Thymus (tissue), 11 donors: ENCODE results near the gene MRPL48. TPM values are rescaled to one million over a fixed set of nuclear protein-coding genes. Genes with fewer than 3 reads are reported as not detected.

Experiments used
- DNase-seq, 9 donors: peaks; one replicate each; pipeline ENCODE4 v3.0.0-alpha.2; 2013; ENCODE audit warnings: low spot score in 9 of 9, low read depth in 6 of 9, missing footprints in 1 of 9
- H3K27ac ChIP-seq, 2 donors: one replicate each; pipeline ENCODE4 v1.5.1; 2013; ENCODE audit warnings: control low read depth in 1 of 2, low read depth in 1 of 2, low read length in 1 of 2, mild to moderate bottlenecking in 1 of 2, moderate library complexity in 1 of 2
- H3K27me3 ChIP-seq, 2 donors: one replicate each; pipeline ENCODE4 v1.5.1; 2013; ENCODE audit warnings: low read length in 1 of 2; ENCODE audit not compliant: control insufficient read depth in 2 of 2, insufficient read depth in 1 of 2
- H3K36me3 ChIP-seq, 2 donors: one replicate each; pipeline ENCODE4 v1.5.1; 2013; ENCODE audit warnings: low read length in 1 of 2, mild to moderate bottlenecking in 1 of 2, moderate library complexity in 1 of 2; ENCODE audit not compliant: control insufficient read depth in 2 of 2, insufficient read depth in 2 of 2
- H3K4me1 ChIP-seq, 2 donors: one replicate each; pipeline ENCODE4 v1.5.1; 2013; ENCODE audit warnings: low read length in 2 of 2; ENCODE audit not compliant: control insufficient read depth in 2 of 2, insufficient read depth in 2 of 2
- H3K4me3 ChIP-seq, 2 donors: one replicate each; pipeline ENCODE4 v1.5.1; 2013; ENCODE audit warnings: low read length in 2 of 2, control low read depth in 1 of 2, mild to moderate bottlenecking in 1 of 2
- H3K9me3 ChIP-seq, 2 donors: one replicate each; pipeline ENCODE4 v1.5.1; 2013; ENCODE audit warnings: low read length in 1 of 2, mild to moderate bottlenecking in 1 of 2; ENCODE audit not compliant: control insufficient read depth in 2 of 2, insufficient read depth in 1 of 2
- WGBS: extraction: QIAGEN DNeasy Blood & Tissue Kit; methylation state at CpG from one replicate; pipeline ENCODE4 v1.1.7; 2013; 5-methylcytosine and 5-hydroxymethylcytosine counted together
- polyA plus RNA-seq: library from polyadenylated mRNA; stranded (reverse); fragments of 200-250 nt; gene quantifications from one replicate; pipeline ENCODE4 v1.2.3, GENCODE V29; 2013
- total RNA-seq: library from RNA; stranded (reverse); fragments of 120-200 nt; gene quantifications from one replicate; pipeline ENCODE4 v1.2.4, GENCODE V29; 2013
- donor health status: healthy.

The MRPL48 gene
- total and polyA plus RNA-seq, 2 donors: 43.7 to 66.6 TPM

DNA sequence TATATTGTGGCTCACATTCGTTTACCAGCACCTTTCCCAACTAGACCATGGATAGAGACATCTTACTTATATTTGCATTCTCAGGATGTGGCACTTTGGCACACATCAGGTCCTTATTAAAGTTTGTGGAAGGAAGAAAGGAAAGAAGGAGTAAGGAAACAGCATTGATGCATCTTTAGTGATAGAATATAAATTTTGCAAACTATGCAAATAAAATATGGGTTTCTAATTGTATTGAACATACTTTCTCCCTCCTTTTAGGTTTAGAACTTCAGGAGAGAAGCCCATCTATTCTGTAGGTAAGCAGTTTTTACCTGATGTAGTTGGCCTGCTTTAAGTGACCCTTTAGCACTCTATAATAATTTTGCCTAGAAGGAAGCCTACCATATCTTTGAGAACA lies 20.4 kb downstream of the MRPL48 start:
- Histone ChIP-seq H3K9me3 (no peaks in the 10 kb centered on the region), H3K4me1 (no peaks in the 10 kb centered on the region), H3K4me3 (no peak overlapping the region), H3K27ac (no peak overlapping the region), H3K27me3 (no peaks in the 10 kb centered on the region), H3K36me3 (peaks cover 3 to 17% of the 10 kb centered on the region in 2 donors)
- WGBS: 96% methylated on average over 1 of the region's 1 CpG
- no peak for DNase-seq

DNA sequence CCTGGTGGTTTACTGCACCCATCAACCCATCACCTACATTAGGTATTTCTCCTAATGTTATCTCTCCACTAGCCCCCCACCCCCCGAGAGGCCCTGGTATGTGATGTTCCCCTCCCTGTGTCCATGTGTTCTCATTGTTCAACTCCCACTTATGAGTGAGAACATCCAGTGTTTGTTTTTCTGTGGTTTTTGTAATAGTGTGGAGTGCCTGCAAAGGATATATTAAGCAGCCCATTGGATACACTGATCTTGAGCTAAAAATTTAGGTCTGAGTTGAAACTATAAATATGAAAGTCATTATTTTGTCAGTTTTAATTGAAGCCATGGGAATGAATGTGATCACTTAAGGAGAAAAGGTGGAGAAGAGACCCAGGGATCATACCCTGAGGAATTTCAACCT lies 23.0 kb downstream of the MRPL48 start:
- no peak overlapping the region for H3K4me3 ChIP-seq
- peaks cover 3 to 17% of the 10 kb centered on the region in 2 donors for H3K36me3 ChIP-seq
- H3K4me1 ChIP-seq: no peaks in the 10 kb centered on the region
- no peaks in the 10 kb centered on the region for H3K27me3 ChIP-seq
- 100% methylated on average over 1 of the region's 1 CpG for WGBS
- DNase-seq: no peak
- H3K27ac ChIP-seq: no peak overlapping the region
- no peaks in the 10 kb centered on the region for H3K9me3 ChIP-seq

DNA sequence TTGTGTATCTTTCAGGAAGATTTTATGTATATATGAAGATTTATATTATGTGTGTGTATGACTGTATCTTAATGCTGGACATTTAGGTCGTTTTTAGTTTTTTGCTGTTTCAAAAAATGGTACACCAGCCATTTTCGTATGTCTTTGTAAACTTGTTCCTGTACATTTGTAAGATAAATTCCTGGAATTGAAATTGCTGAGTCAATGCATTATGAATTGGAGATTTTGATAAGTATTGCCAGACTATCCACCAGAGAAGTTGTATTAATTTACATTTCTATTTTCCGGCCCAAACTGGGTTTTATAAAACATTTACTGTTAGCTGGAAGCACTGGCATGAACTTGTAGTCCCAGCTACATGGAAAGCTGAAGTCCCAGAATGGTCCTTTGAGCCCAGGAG lies 24.6 kb downstream of the MRPL48 start:
- 96% methylated on average over 3 of the region's 3 CpGs for WGBS
- no peaks in the 10 kb centered on the region for H3K27me3 ChIP-seq
- H3K4me1 ChIP-seq: no peaks in the 10 kb centered on the region
- DNase-seq: no peak
- H3K27ac ChIP-seq: no peak overlapping the region
- H3K36me3 ChIP-seq: peaks cover 3 to 8% of the 10 kb centered on the region in 2 donors
- no peak overlapping the region for H3K4me3 ChIP-seq
- no peaks in the 10 kb centered on the region for H3K9me3 ChIP-seq

DNA sequence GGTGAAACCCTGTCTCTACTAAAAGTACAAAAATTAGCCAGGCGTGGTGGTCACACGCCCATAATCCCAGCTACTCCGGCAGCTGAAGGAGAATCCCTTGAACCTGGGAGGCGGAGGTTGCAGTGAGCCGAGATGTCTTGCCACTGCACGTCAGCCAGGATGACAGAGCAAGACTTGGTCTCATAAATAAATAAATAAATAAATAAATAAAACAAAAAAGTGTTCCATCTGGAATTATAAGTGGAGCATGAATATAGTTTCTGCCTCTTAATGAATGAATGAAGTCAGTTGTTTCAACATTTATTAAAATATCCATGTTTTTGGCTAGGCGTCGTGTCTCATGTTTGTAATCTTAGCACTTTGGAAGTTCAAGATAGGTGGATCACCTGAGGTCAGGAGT lies 27.1 kb downstream of the MRPL48 start:
- Histone ChIP-seq H3K9me3 (no peaks in the 10 kb centered on the region), H3K27me3 (no peaks in the 10 kb centered on the region), H3K4me1 (no peaks in the 10 kb centered on the region), H3K27ac (no peak overlapping the region), H3K4me3 (no peak overlapping the region), H3K36me3 (no peaks in the 10 kb centered on the region)
- WGBS: 97% methylated on average over 8 of the region's 8 CpGs
- no peak for DNase-seq

DNA sequence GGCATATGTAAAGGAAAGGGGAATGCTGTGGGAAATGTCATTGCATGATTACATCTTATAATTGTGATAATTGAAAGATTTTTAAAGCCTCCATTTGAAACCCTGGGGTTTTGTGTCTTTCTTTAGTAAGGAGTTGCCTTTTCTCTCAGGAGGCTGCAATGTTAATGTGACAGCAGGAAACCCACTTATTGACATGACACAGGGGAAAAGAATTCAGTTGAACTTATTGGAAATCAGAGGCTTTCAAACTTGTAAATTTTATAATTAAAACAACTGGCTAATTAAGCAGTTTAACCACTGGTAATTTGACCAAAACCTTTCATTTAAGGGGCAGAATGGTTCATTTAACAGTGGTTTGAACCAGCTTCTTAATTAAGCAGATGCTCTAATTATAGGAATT lies 31.2 kb downstream of the MRPL48 start:
- H3K27ac ChIP-seq: no peak overlapping the region
- H3K27me3 ChIP-seq: no peaks in the 10 kb centered on the region
- no peak overlapping the region for H3K4me3 ChIP-seq
- H3K4me1 ChIP-seq: no peaks in the 10 kb centered on the region
- no peak for DNase-seq
- no peaks in the 10 kb centered on the region for H3K9me3 ChIP-seq
- peaks cover 0 to 9% of the 10 kb centered on the region in 2 donors for H3K36me3 ChIP-seq

DNA sequence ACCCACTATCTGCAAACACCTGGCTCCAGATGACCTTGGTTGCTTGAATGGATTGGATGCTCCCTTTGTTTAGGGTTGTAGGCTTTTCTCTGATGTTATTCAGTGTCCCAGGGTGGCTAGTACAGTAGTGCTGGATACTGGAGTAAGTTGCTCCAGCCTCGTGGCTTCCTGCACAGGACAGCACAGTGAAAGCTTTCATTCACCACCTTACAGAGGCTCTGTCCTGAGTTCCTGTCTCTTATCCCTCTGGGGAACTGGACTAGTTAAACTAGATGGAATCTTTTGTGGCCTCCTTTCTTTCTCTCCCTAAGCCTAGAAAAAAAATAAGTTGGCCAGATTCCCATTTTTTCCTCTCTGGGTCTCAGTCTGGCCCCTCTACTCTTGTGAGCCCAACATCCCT lies 42.6 kb downstream of the MRPL48 start:
- Histone ChIP-seq H3K4me3 (no peak overlapping the region), H3K36me3 (peaks cover 14 to 30% of the 10 kb centered on the region in 2 donors), H3K9me3 (no peaks in the 10 kb centered on the region), H3K27me3 (no peaks in the 10 kb centered on the region), H3K4me1 (no peaks in the 10 kb centered on the region), H3K27ac (no peak overlapping the region)
- no peak for DNase-seq
- 95% methylated on average over 1 of the region's 1 CpG for WGBS

DNA sequence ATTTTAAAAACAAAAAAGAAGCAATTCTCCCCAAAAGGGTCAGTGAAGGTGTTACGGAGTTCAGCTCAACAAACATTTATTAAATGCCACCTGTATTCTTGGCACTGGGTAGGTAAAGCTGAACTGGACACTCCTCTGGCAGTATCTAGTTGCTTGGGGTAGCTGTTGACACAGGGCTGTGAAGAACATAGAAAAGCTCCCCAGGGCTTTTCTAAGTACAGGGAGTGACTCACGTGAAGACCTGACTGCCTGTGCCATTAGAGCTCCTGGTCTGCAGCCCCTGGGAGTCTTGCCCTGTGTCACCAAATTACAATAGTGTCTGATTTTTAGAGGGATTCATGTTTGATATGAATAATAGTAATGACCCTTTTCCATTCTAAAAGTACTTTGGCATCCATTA lies 45.4 kb downstream of the MRPL48 start:
- H3K27me3 ChIP-seq: no peaks in the 10 kb centered on the region
- H3K4me3 ChIP-seq: no peak overlapping the region
- no peaks in the 10 kb centered on the region for H3K9me3 ChIP-seq
- no peak overlapping the region for H3K27ac ChIP-seq
- peaks cover 11 to 22% of the 10 kb centered on the region in 2 donors for H3K36me3 ChIP-seq
- no peaks in the 10 kb centered on the region for H3K4me1 ChIP-seq
- WGBS: 100% methylated on average over 2 of the region's 2 CpGs
- DNase-seq: no peak

DNA sequence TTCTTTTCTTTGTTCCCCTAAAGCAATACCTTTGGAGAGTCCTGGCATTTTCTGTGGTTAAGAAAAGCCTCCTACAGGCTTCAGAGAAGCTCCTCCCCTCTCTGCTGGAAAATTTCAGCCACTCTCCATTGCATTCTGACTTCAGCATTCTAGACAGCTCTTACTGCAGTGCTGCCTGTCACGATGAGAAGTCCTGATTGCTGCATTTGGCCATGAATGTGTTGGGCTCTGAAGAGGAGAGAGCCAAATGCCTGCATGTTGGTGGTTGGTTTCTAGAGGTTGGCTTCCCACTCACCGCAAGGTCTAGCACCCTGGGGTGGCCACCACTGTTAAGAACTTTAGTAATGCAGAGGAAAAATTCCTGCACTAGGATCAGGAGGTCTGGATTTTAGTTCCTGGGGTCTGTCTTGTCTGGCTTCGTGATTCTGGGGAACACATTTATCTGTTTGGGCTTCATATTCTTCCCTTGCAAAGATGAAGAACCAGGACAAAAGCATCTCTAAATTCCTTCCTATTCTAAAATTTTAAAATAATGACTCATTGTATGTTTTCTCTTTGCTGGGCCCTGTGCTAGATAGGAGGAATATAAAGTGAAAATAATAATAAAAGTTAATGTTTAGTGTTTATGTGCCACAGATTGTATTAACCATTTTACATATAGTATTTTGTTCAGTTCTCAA lies 50.9 kb downstream of the MRPL48 start:
- peaks cover 14 to 16% of the 10 kb centered on the region in 2 donors for H3K36me3 ChIP-seq
- DNase-seq: no peak
- 98% methylated on average over 3 of the region's 3 CpGs for WGBS
- H3K27ac ChIP-seq: no peak overlapping the region
- H3K9me3 ChIP-seq: no peaks in the 10 kb centered on the region
- no peak overlapping the region for H3K4me3 ChIP-seq
- no peaks in the 10 kb centered on the region for H3K4me1 ChIP-seq
- H3K27me3 ChIP-seq: no peaks in the 10 kb centered on the region

DNA sequence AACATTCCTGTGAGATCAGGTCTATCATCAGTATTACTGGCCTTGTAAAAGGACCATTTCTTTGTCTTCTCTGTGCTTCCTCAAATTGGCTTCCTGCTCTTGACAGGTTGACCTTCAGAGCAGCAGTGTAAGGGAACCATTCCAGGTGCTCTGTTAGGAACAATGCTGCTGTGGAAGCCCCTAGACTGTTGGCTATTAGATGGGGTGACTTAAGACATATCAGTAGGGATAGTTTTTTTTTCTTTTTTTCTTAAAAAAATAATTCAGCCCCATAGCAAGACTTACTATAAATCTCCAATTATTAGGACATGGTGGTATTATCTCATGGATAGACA lies 51.4 kb downstream of the MRPL48 start:
- Histone ChIP-seq H3K27ac (no peak overlapping the region), H3K9me3 (no peaks in the 10 kb centered on the region), H3K27me3 (no peaks in the 10 kb centered on the region), H3K4me1 (no peaks in the 10 kb centered on the region), H3K4me3 (no peak overlapping the region), H3K36me3 (peaks cover 13 to 16% of the 10 kb centered on the region in 2 donors)
- no peak for DNase-seq
